ENCODE data around the gene LDLRAD3. TPM values are rescaled to one million over a fixed set of nuclear protein-coding genes. Genes with fewer than 3 reads are reported as not detected.
A peak's percentile ranks its signal among the peaks of the same experiment; 100 is the strongest.

The LDLRAD3 gene
- total RNA-seq, 1 experiment from 2014 or later, result 19.0 TPM

DNA sequence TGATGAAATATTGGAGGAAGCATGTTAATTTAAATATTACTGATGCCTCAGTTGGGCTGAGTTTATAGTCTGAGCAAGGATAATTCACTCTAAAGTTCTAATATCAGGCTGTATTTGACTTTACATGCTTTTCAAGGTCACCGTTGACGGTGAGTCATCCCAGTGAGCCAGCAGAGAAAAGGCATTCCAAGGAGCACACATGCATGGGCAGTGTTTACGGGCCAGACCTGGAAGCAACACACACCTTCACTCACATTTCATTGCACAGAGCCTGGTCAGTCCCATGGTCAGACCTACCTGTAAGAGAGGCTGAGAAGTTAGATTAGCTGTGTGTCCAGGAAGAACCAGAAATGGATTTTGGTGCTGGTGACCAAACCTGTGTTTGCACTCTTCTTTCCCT lies 291.9 kb downstream of the LDLRAD3 start:
- H3K9me2 ChIP-seq (ENCODE audit: insufficient read depth), result no peaks in the 10 kb centered on the region; the same call in 1 of the 2 replicates
- BruUV-seq (replicated peaks), result no TSS peak
- intact Hi-C loops (cut with micrococcal nuclease), result no loop called here

DNA sequence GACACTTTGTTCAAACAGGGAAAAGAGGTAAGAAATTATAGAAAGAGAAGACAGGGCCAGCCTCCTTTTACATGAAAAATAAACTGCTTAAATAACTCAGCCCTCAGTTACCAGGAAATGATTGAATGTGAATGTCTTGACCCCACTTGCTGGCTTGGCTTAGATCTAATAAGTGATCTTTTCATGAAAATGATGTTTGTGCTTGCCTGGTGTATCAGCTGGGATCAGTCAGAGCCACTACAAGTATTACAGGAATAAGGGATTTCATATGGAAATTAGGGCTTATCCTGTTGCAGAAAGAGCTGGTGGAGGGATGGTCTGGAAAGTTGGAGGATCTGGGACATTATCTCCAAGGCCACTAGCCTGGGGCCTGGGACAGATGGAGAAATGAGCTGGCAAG lies 293.5 kb downstream of the LDLRAD3 start:
- H3K27ac ChIP-seq (ENCODE audit: low read depth, low read length), result no peak overlapping the region
- no peak overlapping the region for H3K4me3 ChIP-seq (replicated peaks in 1 of 2; ENCODE audit: low read depth in 1 of 2, low read length in 2 of 2)
- H3K4me2 ChIP-seq (ENCODE audit: low read length), result no peak overlapping the region
- ATAC-seq (no peak), DNase-seq (ENCODE audit: low read depth, low spot score) (no peak)
- H3K4me1 ChIP-seq (ENCODE audit: control insufficient read depth in 1 of 2, insufficient read depth in 2 of 2, low read length in 2 of 2), result peaks cover 16 to 22% of the 10 kb centered on the region in 2 experiments
- no peaks in the 10 kb centered on the region for H3K9me3 ChIP-seq (ENCODE audit: control insufficient read depth in 1 of 2, insufficient read depth in 1 of 2, low read depth in 1 of 2, low read length in 2 of 2)
- POLR2A ChIA-PET, result no interaction called here
- no peaks in the 10 kb centered on the region for H3K27me3 ChIP-seq (ENCODE audit: insufficient read depth, low read length)
- no peaks in the 10 kb centered on the region; the same call in 1 of the 2 replicates for H3K9me2 ChIP-seq (ENCODE audit: insufficient read depth)
- no TSS peak for BruUV-seq (replicated peaks)
- no peaks in the 10 kb centered on the region for H3K79me2 ChIP-seq (ENCODE audit: insufficient read depth, low read length)
- CTCF ChIA-PET, result no interaction called here
- RAD21 ChIA-PET (ENCODE audit: low non-redundant PET in 1 of 2, low total read pairs in 2 of 2, uncharacterized antibody in 2 of 2, unreplicated experiment in 2 of 2), result no interaction called here
- no peaks in the 10 kb centered on the region for H3K36me3 ChIP-seq (ENCODE audit: control insufficient read depth in 1 of 2, insufficient read depth in 2 of 2, low read length in 2 of 2)
- no peaks in the 10 kb centered on the region for H4K20me1 ChIP-seq (ENCODE audit: insufficient read depth)
- no peak overlapping the region for H3K9ac ChIP-seq (ENCODE audit: low read length)
- intact Hi-C loops (cut with micrococcal nuclease), result no loop called here
- H2AFZ ChIP-seq (ENCODE audit: low read depth, low read length, poor library complexity, severe bottlenecking), result no peak overlapping the region
- TF ChIP-seq SRF (IDR thresholded peaks at IDR 0.05; ENCODE audit: low read depth) (no peak), CEBPB (IDR thresholded peaks at IDR 0.05; ENCODE audit: low read depth) (no peak), SIN3A (IDR thresholded peaks at IDR 0.05; ENCODE audit: low read depth) (no peak), RAD21 (IDR thresholded peaks at IDR 0.05; ENCODE audit: low read depth) (no peak)
- TF ChIP-seq, protein P1, sequence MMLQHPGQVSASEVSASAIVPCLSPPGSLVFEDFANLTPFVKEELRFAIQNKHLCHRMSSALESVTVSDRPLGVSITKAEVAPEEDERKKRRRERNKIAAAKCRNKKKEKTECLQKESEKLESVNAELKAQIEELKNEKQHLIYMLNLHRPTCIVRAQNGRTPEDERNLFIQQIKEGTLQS (IDR thresholded peaks at IDR 0.05), result no peak
- TF ChIP-seq, protein P2, sequence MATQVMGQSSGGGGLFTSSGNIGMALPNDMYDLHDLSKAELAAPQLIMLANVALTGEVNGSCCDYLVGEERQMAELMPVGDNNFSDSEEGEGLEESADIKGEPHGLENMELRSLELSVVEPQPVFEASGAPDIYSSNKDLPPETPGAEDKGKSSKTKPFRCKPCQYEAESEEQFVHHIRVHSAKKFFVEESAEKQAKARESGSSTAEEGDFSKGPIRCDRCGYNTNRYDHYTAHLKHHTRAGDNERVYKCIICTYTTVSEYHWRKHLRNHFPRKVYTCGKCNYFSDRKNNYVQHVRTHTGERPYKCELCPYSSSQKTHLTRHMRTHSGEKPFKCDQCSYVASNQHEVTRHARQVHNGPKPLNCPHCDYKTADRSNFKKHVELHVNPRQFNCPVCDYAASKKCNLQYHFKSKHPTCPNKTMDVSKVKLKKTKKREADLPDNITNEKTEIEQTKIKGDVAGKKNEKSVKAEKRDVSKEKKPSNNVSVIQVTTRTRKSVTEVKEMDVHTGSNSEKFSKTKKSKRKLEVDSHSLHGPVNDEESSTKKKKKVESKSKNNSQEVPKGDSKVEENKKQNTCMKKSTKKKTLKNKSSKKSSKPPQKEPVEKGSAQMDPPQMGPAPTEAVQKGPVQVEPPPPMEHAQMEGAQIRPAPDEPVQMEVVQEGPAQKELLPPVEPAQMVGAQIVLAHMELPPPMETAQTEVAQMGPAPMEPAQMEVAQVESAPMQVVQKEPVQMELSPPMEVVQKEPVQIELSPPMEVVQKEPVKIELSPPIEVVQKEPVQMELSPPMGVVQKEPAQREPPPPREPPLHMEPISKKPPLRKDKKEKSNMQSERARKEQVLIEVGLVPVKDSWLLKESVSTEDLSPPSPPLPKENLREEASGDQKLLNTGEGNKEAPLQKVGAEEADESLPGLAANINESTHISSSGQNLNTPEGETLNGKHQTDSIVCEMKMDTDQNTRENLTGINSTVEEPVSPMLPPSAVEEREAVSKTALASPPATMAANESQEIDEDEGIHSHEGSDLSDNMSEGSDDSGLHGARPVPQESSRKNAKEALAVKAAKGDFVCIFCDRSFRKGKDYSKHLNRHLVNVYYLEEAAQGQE (IDR thresholded peaks at IDR 0.05; ENCODE audit: low read depth), result no peak

More for the DNA sequence above, 291.9 kb downstream of the LDLRAD3 start:
- Histone ChIP-seq H3K27me3 (ENCODE audit: insufficient read depth, low read length) (no peaks in the 10 kb centered on the region), H3K36me3 (ENCODE audit: control insufficient read depth in 1 of 2, insufficient read depth in 2 of 2, low read length in 2 of 2) (no peaks in the 10 kb centered on the region), H3K79me2 (ENCODE audit: insufficient read depth, low read length) (no peaks in the 10 kb centered on the region), H3K9me3 (ENCODE audit: control insufficient read depth in 1 of 2, insufficient read depth in 1 of 2, low read depth in 1 of 2, low read length in 2 of 2) (no peaks in the 10 kb centered on the region), H3K9ac (ENCODE audit: low read length) (no peak overlapping the region), H2AFZ (ENCODE audit: low read depth, low read length, poor library complexity, severe bottlenecking) (no peak overlapping the region), H3K4me1 (ENCODE audit: control insufficient read depth in 1 of 2, insufficient read depth in 2 of 2, low read length in 2 of 2) (peaks cover 28 to 38% of the 10 kb centered on the region in 2 experiments), H3K4me3 (replicated peaks in 1 of 2; ENCODE audit: low read depth in 1 of 2, low read length in 2 of 2) (no peak overlapping the region), H3K27ac (ENCODE audit: low read depth, low read length) (peak overlapping the region; percentile 11; the same call in 1 of the 2 replicates), H3K4me2 (ENCODE audit: low read length) (peak overlapping the region; percentile 42), H4K20me1 (ENCODE audit: insufficient read depth) (no peaks in the 10 kb centered on the region)
- ChIA-PET POLR2A (no interaction called here), RAD21 (ENCODE audit: low non-redundant PET in 1 of 2, low total read pairs in 2 of 2, uncharacterized antibody in 2 of 2, unreplicated experiment in 2 of 2) (no interaction called here), CTCF (interaction anchor here (1.4 kb wide), 1 partner anchor 23 kb away, joined by 5 read pairs; no protein-coding TSS in a partner anchor)
- TF ChIP-seq, protein P2 (IDR thresholded peaks at IDR 0.05; ENCODE audit: low read depth), result no peak
- TF ChIP-seq JUND (IDR thresholded peaks at IDR 0.05) (no peak), TCF7L2 (IDR thresholded peaks at IDR 0.05; ENCODE audit: borderline replicate concordance, extremely low read depth, insufficient read depth, insufficient read length) (peak; percentile 47)
- DNase-seq (ENCODE audit: low read depth, low spot score), result no peak
- peak; percentile 76 for ATAC-seq
